ENCODE data around the gene PLPP2.

PLPP2 gene

GRCh38 chr19:291006-291521, at the start of gene PLPP2:
Gene PLPP2 (minus strand): TSS chr19:291403. CDS start chr19:291336, 67 bp downstream.
- no peak for DNase-seq

- no peak for DNase-seq
These were observed 49.6 kb upstream of the PLPP2 start for GRCh38 chr19:340620-341385.

GRCh38 chr19:339262-339887, 48.2 kb upstream of the PLPP2 start:
- DNase-seq, result no peak

GRCh38 chr19:338421-338820, 47.2 kb upstream of the PLPP2 start:
- DNase-seq, result no peak

GRCh38 chr19:336067-336614, 44.9 kb upstream of the PLPP2 start:
- no peak for DNase-seq

- no peak for DNase-seq
These were observed 44.4 kb upstream of the PLPP2 start for GRCh38 chr19:335486-336066.

- no peak for DNase-seq
These were observed 43.9 kb upstream of the PLPP2 start for GRCh38 chr19:335072-335471.

- DNase-seq, result no peak
These were observed 43.3 kb upstream of the PLPP2 start for GRCh38 chr19:334296-335071.

GRCh38 chr19:330503-330902, 39.3 kb upstream of the PLPP2 start:
- no peak for DNase-seq

- DNase-seq, result no peak
These were observed 38.7 kb upstream of the PLPP2 start for GRCh38 chr19:329876-330275.

GRCh38 chr19:328025-328505, 36.9 kb upstream of the PLPP2 start:
- no peak for DNase-seq

GRCh38 chr19:327291-328024, 36.3 kb upstream of the PLPP2 start:
- DNase-seq, result no peak

GRCh38 chr19:326871-327270, 35.7 kb upstream of the PLPP2 start:
- no peak for DNase-seq

- DNase-seq, result no peak
These were observed 34.8 kb upstream of the PLPP2 start for GRCh38 chr19:325937-326565.

GRCh38 chr19:325173-325936, 34.2 kb upstream of the PLPP2 start:
- DNase-seq, result no peak

GRCh38 chr19:324716-325115, 33.5 kb upstream of the PLPP2 start:
- no peak for DNase-seq

- DNase-seq, result no peak
These were observed 31.4 kb upstream of the PLPP2 start for GRCh38 chr19:322616-323015.

- no peak for DNase-seq
These were observed 27.2 kb upstream of the PLPP2 start for GRCh38 chr19:318509-318774.

GRCh38 chr19:317710-318508, 26.7 kb upstream of the PLPP2 start:
- no peak for DNase-seq

- DNase-seq, result no peak
These were observed 24.6 kb upstream of the PLPP2 start for GRCh38 chr19:315811-316210.
